Suprapubic skin (tissue), 3 donors: Measurements from ENCODE around the gene VAMP8.

Source experiments
- EP300 ChIP-seq: sonication (generic); formaldehyde crosslinking; IDR thresholded peaks from one replicate; pipeline ENCODE4 v1.6.1; 2017; ENCODE audit warnings: antibody characterized with exemption
- TF ChIP-seq, protein P1 (sequence below), 2 donors: fragments of 200-600 bp in 1 of 2; fragments of 450-650 bp in 1 of 2; sonication (generic) in 1 of 2; IDR thresholded peaks; one replicate each; pipeline ENCODE4 v1.5.1; 2016 to 2019; ENCODE audit warnings: antibody characterized with exemption in 2 of 2, mild to moderate bottlenecking in 1 of 2, moderate library complexity in 1 of 2

- TF ChIP-seq, protein P1, sequence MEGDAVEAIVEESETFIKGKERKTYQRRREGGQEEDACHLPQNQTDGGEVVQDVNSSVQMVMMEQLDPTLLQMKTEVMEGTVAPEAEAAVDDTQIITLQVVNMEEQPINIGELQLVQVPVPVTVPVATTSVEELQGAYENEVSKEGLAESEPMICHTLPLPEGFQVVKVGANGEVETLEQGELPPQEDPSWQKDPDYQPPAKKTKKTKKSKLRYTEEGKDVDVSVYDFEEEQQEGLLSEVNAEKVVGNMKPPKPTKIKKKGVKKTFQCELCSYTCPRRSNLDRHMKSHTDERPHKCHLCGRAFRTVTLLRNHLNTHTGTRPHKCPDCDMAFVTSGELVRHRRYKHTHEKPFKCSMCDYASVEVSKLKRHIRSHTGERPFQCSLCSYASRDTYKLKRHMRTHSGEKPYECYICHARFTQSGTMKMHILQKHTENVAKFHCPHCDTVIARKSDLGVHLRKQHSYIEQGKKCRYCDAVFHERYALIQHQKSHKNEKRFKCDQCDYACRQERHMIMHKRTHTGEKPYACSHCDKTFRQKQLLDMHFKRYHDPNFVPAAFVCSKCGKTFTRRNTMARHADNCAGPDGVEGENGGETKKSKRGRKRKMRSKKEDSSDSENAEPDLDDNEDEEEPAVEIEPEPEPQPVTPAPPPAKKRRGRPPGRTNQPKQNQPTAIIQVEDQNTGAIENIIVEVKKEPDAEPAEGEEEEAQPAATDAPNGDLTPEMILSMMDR (IDR thresholded peaks at IDR 0.05) = no peak
- no peak for TF ChIP-seq EP300
Observed at GRCh38 chr2:85577386-85578242, at the start of gene VAMP8.
